ENCODE measurements around the gene ZNF521.

- TF ChIP-seq, protein P1, sequence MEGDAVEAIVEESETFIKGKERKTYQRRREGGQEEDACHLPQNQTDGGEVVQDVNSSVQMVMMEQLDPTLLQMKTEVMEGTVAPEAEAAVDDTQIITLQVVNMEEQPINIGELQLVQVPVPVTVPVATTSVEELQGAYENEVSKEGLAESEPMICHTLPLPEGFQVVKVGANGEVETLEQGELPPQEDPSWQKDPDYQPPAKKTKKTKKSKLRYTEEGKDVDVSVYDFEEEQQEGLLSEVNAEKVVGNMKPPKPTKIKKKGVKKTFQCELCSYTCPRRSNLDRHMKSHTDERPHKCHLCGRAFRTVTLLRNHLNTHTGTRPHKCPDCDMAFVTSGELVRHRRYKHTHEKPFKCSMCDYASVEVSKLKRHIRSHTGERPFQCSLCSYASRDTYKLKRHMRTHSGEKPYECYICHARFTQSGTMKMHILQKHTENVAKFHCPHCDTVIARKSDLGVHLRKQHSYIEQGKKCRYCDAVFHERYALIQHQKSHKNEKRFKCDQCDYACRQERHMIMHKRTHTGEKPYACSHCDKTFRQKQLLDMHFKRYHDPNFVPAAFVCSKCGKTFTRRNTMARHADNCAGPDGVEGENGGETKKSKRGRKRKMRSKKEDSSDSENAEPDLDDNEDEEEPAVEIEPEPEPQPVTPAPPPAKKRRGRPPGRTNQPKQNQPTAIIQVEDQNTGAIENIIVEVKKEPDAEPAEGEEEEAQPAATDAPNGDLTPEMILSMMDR (conservative IDR thresholded peaks at IDR 0.05; ENCODE audit: low read depth in 2 of 2) = no peak
- TF ChIP-seq EZH2 (IDR thresholded peaks at IDR 0.05; ENCODE audit: low read depth, unreplicated experiment) (no peak), NANOG (IDR thresholded peaks at IDR 0.05; ENCODE audit: borderline replicate concordance) (no peak), POLR2AphosphoS5 (IDR thresholded peaks at IDR 0.05; ENCODE audit: low read depth) (no peak), EZH2phosphoT487 (IDR thresholded peaks at IDR 0.05; ENCODE audit: unreplicated experiment) (no peak), JUNB (IDR thresholded peaks at IDR 0.05; ENCODE audit: unreplicated experiment) (no peak), CREB1 (CRISPR knock-in tag; IDR thresholded peaks at IDR 0.05; ENCODE audit: low read depth) (no peak), STAT1 (IDR thresholded peaks at IDR 0.05; ENCODE audit: unreplicated experiment) (no peak), ZNF331 (CRISPR knock-in tag; IDR thresholded peaks at IDR 0.05; ENCODE audit: low read depth) (no peak)
- TF ChIP-seq, protein P2, sequence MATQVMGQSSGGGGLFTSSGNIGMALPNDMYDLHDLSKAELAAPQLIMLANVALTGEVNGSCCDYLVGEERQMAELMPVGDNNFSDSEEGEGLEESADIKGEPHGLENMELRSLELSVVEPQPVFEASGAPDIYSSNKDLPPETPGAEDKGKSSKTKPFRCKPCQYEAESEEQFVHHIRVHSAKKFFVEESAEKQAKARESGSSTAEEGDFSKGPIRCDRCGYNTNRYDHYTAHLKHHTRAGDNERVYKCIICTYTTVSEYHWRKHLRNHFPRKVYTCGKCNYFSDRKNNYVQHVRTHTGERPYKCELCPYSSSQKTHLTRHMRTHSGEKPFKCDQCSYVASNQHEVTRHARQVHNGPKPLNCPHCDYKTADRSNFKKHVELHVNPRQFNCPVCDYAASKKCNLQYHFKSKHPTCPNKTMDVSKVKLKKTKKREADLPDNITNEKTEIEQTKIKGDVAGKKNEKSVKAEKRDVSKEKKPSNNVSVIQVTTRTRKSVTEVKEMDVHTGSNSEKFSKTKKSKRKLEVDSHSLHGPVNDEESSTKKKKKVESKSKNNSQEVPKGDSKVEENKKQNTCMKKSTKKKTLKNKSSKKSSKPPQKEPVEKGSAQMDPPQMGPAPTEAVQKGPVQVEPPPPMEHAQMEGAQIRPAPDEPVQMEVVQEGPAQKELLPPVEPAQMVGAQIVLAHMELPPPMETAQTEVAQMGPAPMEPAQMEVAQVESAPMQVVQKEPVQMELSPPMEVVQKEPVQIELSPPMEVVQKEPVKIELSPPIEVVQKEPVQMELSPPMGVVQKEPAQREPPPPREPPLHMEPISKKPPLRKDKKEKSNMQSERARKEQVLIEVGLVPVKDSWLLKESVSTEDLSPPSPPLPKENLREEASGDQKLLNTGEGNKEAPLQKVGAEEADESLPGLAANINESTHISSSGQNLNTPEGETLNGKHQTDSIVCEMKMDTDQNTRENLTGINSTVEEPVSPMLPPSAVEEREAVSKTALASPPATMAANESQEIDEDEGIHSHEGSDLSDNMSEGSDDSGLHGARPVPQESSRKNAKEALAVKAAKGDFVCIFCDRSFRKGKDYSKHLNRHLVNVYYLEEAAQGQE (IDR thresholded peaks at IDR 0.05; ENCODE audit: unreplicated experiment) = no peak
Measured at GRCh38 chr18:25126751-25127150, 225.2 kb downstream of the ZNF521 start.

All from GM23338 (cell line).